ENCODE data around the gene ILRUN. TPM values are rescaled to one million over a fixed set of nuclear protein-coding genes. Genes with fewer than 3 reads are reported as not detected.

The ILRUN gene
- total and polyA plus RNA-seq, 2 of the 8 experiments (the other 6 are each of a cell fraction or from before 2014, with no cell fraction given) = 39.2 to 81.2 TPM

DNA sequence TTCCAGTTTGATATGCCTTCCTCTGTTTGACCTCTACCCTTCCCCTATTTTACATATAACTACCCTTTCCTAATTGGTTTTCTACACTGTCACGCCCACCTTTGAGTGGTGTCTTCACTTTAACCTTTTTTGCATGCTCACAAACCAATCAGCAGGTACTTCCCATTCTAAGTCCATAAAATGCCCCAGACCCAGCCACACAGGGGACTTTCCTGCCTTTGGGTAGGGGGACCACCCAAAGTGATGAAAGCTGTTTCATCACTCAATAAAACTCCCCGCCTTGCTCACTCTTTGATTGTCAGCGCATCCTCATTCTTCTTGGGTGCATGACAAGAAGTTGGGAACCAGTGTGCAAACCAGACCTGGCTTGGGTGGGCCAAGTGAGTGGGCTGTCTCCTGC is 40.3 kb upstream of the ILRUN start:
- Histone ChIP-seq H3K4me1 (replicated peaks in 1 of 4; ENCODE audit: control insufficient read depth in 3 of 4, insufficient read depth in 4 of 4, low read length in 3 of 4) (no peaks in the 10 kb centered on the region), H3K18ac (ENCODE audit: extremely low read depth, low read length) (no peak overlapping the region), H4K20me1 (replicated peaks in 1 of 2; ENCODE audit: control insufficient read depth in 1 of 2, insufficient read depth in 2 of 2, low read length in 2 of 2) (no peaks in the 10 kb centered on the region), H2BK5ac (ENCODE audit: low read depth, low read length) (no peak overlapping the region), H2BK120ac (replicated peaks; ENCODE audit: low read depth, low read length) (no peak overlapping the region), H3K4ac (replicated peaks; ENCODE audit: insufficient read length, low read depth, low read length) (no peak overlapping the region), H3K27ac (ENCODE audit: low read depth, low read length) (no peak overlapping the region), H3K36me3 (ENCODE audit: control insufficient read depth in 2 of 4, insufficient read depth in 4 of 4, low read length in 3 of 4) (no peaks in the 10 kb centered on the region), H2BK15ac (ENCODE audit: low read length) (no peak overlapping the region), H3K23me2 (ENCODE audit: low read depth, low read length) (no peaks in the 10 kb centered on the region), H2AK5ac (ENCODE audit: low read depth, low read length) (no peak overlapping the region), H3K9me3 (ENCODE audit: insufficient read depth in 2 of 2, low read depth in 1 of 2, low read length in 1 of 2) (no peaks in the 10 kb centered on the region), H4K91ac (replicated peaks; ENCODE audit: insufficient read length, low read length) (no peak overlapping the region), H2BK20ac (ENCODE audit: low read length) (no peak overlapping the region), H3K23ac (ENCODE audit: insufficient read length) (no peak overlapping the region), H3K79me1 (ENCODE audit: low read depth, low read length) (no peaks in the 10 kb centered on the region), H3K79me2 (ENCODE audit: control insufficient read depth in 1 of 2, insufficient read depth in 2 of 2, low read length in 2 of 2) (no peaks in the 10 kb centered on the region), H3K4me2 (ENCODE audit: insufficient read depth in 1 of 2, low read depth in 2 of 2, low read length in 2 of 2) (no peak overlapping the region), H2AFZ (ENCODE audit: low read length) (no peak overlapping the region), H3K14ac (ENCODE audit: insufficient read length) (no peak overlapping the region), H3K9ac (replicated peaks in 1 of 4; ENCODE audit: extremely low read depth in 1 of 4, low read depth in 3 of 4, low read length in 3 of 4) (no peak overlapping the region), H3K56ac (replicated peaks; ENCODE audit: insufficient read length, low read depth, low read length) (no peak overlapping the region), H4K8ac (ENCODE audit: extremely low read depth, insufficient read depth, low read length) (no peak overlapping the region), H3K4me3 (ENCODE audit: extremely low read depth in 1 of 4, insufficient read depth in 2 of 4, low read depth in 3 of 4, low read length in 4 of 4) (no peak overlapping the region), H2BK12ac (ENCODE audit: low read depth, low read length) (no peak overlapping the region), H4K5ac (ENCODE audit: insufficient read length, low read depth, low read length) (no peak overlapping the region), H3K27me3 (replicated peaks in 1 of 4; ENCODE audit: control insufficient read depth in 3 of 4, extremely low read depth in 1 of 4, insufficient read depth in 3 of 4, low read length in 3 of 4) (no peaks in the 10 kb centered on the region)
- CTCF ChIA-PET (ENCODE audit: partially characterized antibody) = interaction anchor here (1.0 kb wide), 1 partner anchor 19 kb away, joined by 7 read pairs; no protein-coding TSS in a partner anchor
- no peak for TF ChIP-seq BCL11A (IDR thresholded peaks at IDR 0.05; ENCODE audit: low read depth in 2 of 2, low read length in 2 of 2)
- TF ChIP-seq RBBP5 (IDR thresholded peaks at IDR 0.05; ENCODE audit: borderline replicate concordance, low read depth, low read length) = no peak
- TF ChIP-seq SP1 (IDR thresholded peaks at IDR 0.05; ENCODE audit: low read depth, low read length) = no peak
- TF ChIP-seq POLR2AphosphoS5 (IDR thresholded peaks at IDR 0.05; ENCODE audit: low read depth, low read length) = no peak
- no peak for TF ChIP-seq HDAC6 (IDR thresholded peaks at IDR 0.05; ENCODE audit: low read depth, low read length)
- no peak for TF ChIP-seq POLR2A (IDR thresholded peaks at IDR 0.05; ENCODE audit: control extremely low read depth in 1 of 2, low read depth in 2 of 2, low read length in 2 of 2)
- TF ChIP-seq, protein P1, sequence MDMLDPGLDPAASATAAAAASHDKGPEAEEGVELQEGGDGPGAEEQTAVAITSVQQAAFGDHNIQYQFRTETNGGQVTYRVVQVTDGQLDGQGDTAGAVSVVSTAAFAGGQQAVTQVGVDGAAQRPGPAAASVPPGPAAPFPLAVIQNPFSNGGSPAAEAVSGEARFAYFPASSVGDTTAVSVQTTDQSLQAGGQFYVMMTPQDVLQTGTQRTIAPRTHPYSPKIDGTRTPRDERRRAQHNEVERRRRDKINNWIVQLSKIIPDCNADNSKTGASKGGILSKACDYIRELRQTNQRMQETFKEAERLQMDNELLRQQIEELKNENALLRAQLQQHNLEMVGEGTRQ (IDR thresholded peaks at IDR 0.05; ENCODE audit: low read length) = no peak
- FAIRE-seq (no peak), DNase-seq (ENCODE audit: low read depth in 1 of 2, low spot score in 2 of 2) (no peak)
- POLR2A ChIA-PET (ENCODE audit: partially characterized antibody) = interaction anchor here (1.0 to 1.7 kb wide), 3 partner anchors 10 to 205 kb away, joined by 3 to 6 read pairs (median 3); no protein-coding TSS in a partner anchor
- 90% methylated on average over 3 of the region's 3 CpGs; no CpG with 5 or more reads in 1 of the 2 experiments for whole genome bisulfite sequencing, 2 experiments (ENCODE audit: extremely low coverage in 1 of 2, insufficient coverage in 1 of 2, insufficient read length in 1 of 2, insufficient replicate concordance in 2 of 2, low coverage in 1 of 2, low lambda C conversion rate in 2 of 2, missing lambda C conversion rate in 1 of 2)
